Spleen (tissue), 13 donors: ENCODE measurements around the gene ARFGEF3. TPM values are rescaled to one million over a fixed set of nuclear protein-coding genes. Genes with fewer than 3 reads are reported as not detected.

Source experiments
- DNase-seq: peaks from one replicate; pipeline ENCODE4 v3.0.0-alpha.2; 2020
- H3K27ac ChIP-seq, 8 donors: fragments of 200-600 bp; sonication (generic) in 7 of 8; 1 replicate in 4 of 8; 2 replicates in 4 of 8; pipeline versions ENCODE4 v1.5.0 to v1.8.0; 2016 to 2021; ENCODE audit warnings: inconsistent platforms in 4 of 8, mild to moderate bottlenecking in 4 of 8, moderate library complexity in 1 of 8
- H3K27me3 ChIP-seq, 7 donors: fragments of 200-600 bp; sonication (generic) in 6 of 7; replicated peaks in 1 of 7; 1 replicate in 4 of 7; 2 replicates in 3 of 7; pipeline versions ENCODE4 v1.5.0 to v1.8.0; 2016 to 2021; ENCODE audit warnings: inconsistent platforms in 3 of 7, mild to moderate bottlenecking in 1 of 7
- H3K36me3 ChIP-seq, 6 donors: fragments of 200-600 bp; sonication (generic) in 5 of 6; 1 replicate in 4 of 6; 2 replicates in 2 of 6; pipeline versions ENCODE4 v1.5.0 to v1.8.0; 2016 to 2021; ENCODE audit warnings: inconsistent platforms in 2 of 6
- H3K4me1 ChIP-seq, 6 donors: fragments of 200-600 bp; sonication (generic) in 5 of 6; 1 replicate in 3 of 6; 2 replicates in 3 of 6; pipeline versions ENCODE4 v1.5.0 to v1.8.0; 2016 to 2021; ENCODE audit warnings: inconsistent platforms in 3 of 6
- H3K4me3 ChIP-seq, 8 donors: fragments of 200-600 bp; sonication (generic) in 7 of 8; 1 replicate in 4 of 8; 2 replicates in 4 of 8; pipeline versions ENCODE4 v1.5.0 to v1.8.0; 2016 to 2021; ENCODE audit warnings: inconsistent platforms in 4 of 8, mild to moderate bottlenecking in 4 of 8, moderate library complexity in 2 of 8
- H3K9me3 ChIP-seq, 8 donors: fragments of 200-600 bp; sonication (generic) in 7 of 8; 1 replicate in 4 of 8; 2 replicates in 4 of 8; pipeline versions ENCODE4 v1.5.0 to v1.8.0; 2016 to 2021; ENCODE audit warnings: inconsistent platforms in 4 of 8
- CTCF ChIP-seq, 11 experiments: fragments of 200-600 bp in 7 of 11; fragments of 450-650 bp in 4 of 11; sonication (generic) in 4 of 11; IDR thresholded peaks in 8 of 11; conservative IDR thresholded peaks in 3 of 11; 1 replicate in 7 of 11; 2 replicates in 4 of 11; pipeline versions ENCODE4 v1.4.0 to v1.8.0; 2016 to 2021; ENCODE audit warnings: antibody characterized with exemption in 11 of 11, inconsistent platforms in 4 of 11, mild to moderate bottlenecking in 1 of 11
- POLR2A ChIP-seq, 3 donors: fragments of 450-650 bp; IDR thresholded peaks; one replicate each; pipeline ENCODE4 v1.5.1; 2017; ENCODE audit warnings: antibody characterized with exemption in 3 of 3, mild to moderate bottlenecking in 1 of 3
- POLR2AphosphoS5 ChIP-seq, 3 donors: sonication (generic); formaldehyde crosslinking; IDR thresholded peaks; one replicate each; pipeline ENCODE4 v1.5.1; 2017; ENCODE audit warnings: antibody characterized with exemption in 3 of 3
- WGBS, 5 donors: extraction: QIAGEN DNeasy Blood & Tissue Kit in 3 of 5; methylation state at CpG; one replicate each; pipeline versions ENCODE4 v1.1.5 to v1.1.7; 2013 to 2018; 5-methylcytosine and 5-hydroxymethylcytosine counted together
- intact Hi-C: fragments of 100-400 bp; cut with DNase I; formaldehyde crosslinking; loops from one replicate; pipeline ENCODE4 v1.15.0; 2023; ENCODE audit warnings: low total_unique reads
- long read RNA-seq, 2 donors: transcript quantifications; one replicate each; lab custom pipeline, GENCODE V29; 2026
- polyA plus RNA-seq, 3 donors: library from polyadenylated mRNA; stranded (reverse); fragments of 200-250 nt; gene quantifications; one replicate each; pipeline ENCODE4 v1.2.1, GENCODE V29; 2013
- total RNA-seq, 7 donors: library from RNA; depleted of rRNA in 3 of 7; stranded (reverse); fragments of >200 nt in 3 of 7; fragmentation: NEBNext Ultra II Directional in 4 of 7; extraction: Animal tissue kit (Norgen Biotek cat#: 25700) in 4 of 7; gene quantifications; one replicate each; pipeline versions ENCODE4 v1.1.0 to v1.2.1, GENCODE V29; 2016 to 2021
- donor health status: healthy with polysubstance abuse.
- donor health status: DM: no; HTN: no; CAD: no; lungs with moderate emphysema.
- donor health status: DM: no; HTN: no; CAD: no.
- donor health status: Bipolar disorder and iron deficiency.
- donor health status: healthy.
- donor health status: DM: no; HTN: no; CAD: no.
- donor health status: DM: yes; HTN: yes; CAD: no.

Gene ARFGEF3
- total RNA-seq (1 to 10 TPM; 1.6 to 3.1 (median 1.8) TPM), polyA plus RNA-seq (under 1 TPM; 0.09 to 0.19 (median 0.11) TPM)
- long read RNA-seq, donor 1, result 0 reads
- long read RNA-seq, donor 2, result 0 reads

GRCh38 chr6:138161338-138162110 lies at the start of gene ARFGEF3:
TSS of gene ARFGEF3 (plus strand) at chr6:138161939. CDS start at chr6:138162087, 148 bp downstream.
- intact Hi-C loops, result no loop called here
- DNase-seq, result peak; percentile 82

GRCh38 chr6:138113588-138114210 lies 48.0 kb upstream of the ARFGEF3 start:
- peaks cover 0 to 26% (median 3%) of the 10 kb centered on the region in 7 donors for H3K27me3 ChIP-seq
- H3K36me3 ChIP-seq, result no peaks in the 10 kb centered on the region
- no peak overlapping the region for H3K27ac ChIP-seq
- WGBS, 5 donors, result 58 to 93% (median 86%) methylated on average over 3 of the region's 3 CpGs
- DNase-seq, result no peak
- TF ChIP-seq POLR2AphosphoS5 (IDR thresholded peaks at IDR 0.05), result no peak
- TF ChIP-seq CTCF (IDR thresholded peaks at IDR 0.05 in 8 of 11, conservative IDR thresholded peaks at IDR 0.05 in 3 of 11), result no peak
- TF ChIP-seq POLR2A (IDR thresholded peaks at IDR 0.05), result no peak
- no peak overlapping the region for H3K4me3 ChIP-seq
- intact Hi-C loops, result loop anchor here (10.0 kb wide), 3 partner anchors 171 to 651 kb away; no protein-coding TSS in a partner anchor
- H3K4me1 ChIP-seq, result peaks cover 0 to 10% (median 2%) of the 10 kb centered on the region in 6 donors
- no peaks in the 10 kb centered on the region for H3K9me3 ChIP-seq

More at GRCh38 chr6:138161338-138162110, at the start of gene ARFGEF3:
- 1 to 3% (median 2%) methylated on average over 6 to 93 of the region's 93 CpGs for WGBS, 5 donors
- Histone ChIP-seq H3K27me3 (peaks cover 0 to 79% (median 40%) of the 10 kb centered on the region in 7 donors), H3K9me3 (no peaks in the 10 kb centered on the region), H3K4me1 (peaks cover 5 to 21% (median 18%) of the 10 kb centered on the region in 6 donors), H3K36me3 (no peaks in the 10 kb centered on the region), H3K4me3 (peak within 1 kb of the TSS; percentile 33 to 76 (median 58)), H3K27ac (peak within 1 kb of the TSS in 2 of 8 donors; percentile 9 to 41)
- TF ChIP-seq CTCF (IDR thresholded peaks at IDR 0.05 in 8 of 11, conservative IDR thresholded peaks at IDR 0.05 in 3 of 11) (no peak), POLR2AphosphoS5 (IDR thresholded peaks at IDR 0.05) (peak in 2 of 3 donors; percentile 46 to 58)

- Histone ChIP-seq H3K4me1 (peaks cover 0 to 10% (median 2%) of the 10 kb centered on the region in 6 donors), H3K27ac (no peak overlapping the region), H3K36me3 (no peaks in the 10 kb centered on the region), H3K4me3 (no peak overlapping the region), H3K9me3 (no peaks in the 10 kb centered on the region), H3K27me3 (peaks cover 0 to 21% (median 0%) of the 10 kb centered on the region in 7 donors)
- TF ChIP-seq POLR2AphosphoS5 (IDR thresholded peaks at IDR 0.05), result no peak
- no peak for TF ChIP-seq CTCF (IDR thresholded peaks at IDR 0.05 in 8 of 11, conservative IDR thresholded peaks at IDR 0.05 in 3 of 11)
- TF ChIP-seq POLR2A (IDR thresholded peaks at IDR 0.05), result no peak
- DNase-seq, result no peak
- 17 to 25% (median 23%) methylated on average over 7 of the region's 7 CpGs for WGBS, 5 donors
- intact Hi-C loops, result loop anchor here (5.0 to 10.0 kb wide), 4 partner anchors 170 to 650 kb away; no protein-coding TSS in a partner anchor
These were observed 46.5 kb upstream of the ARFGEF3 start for GRCh38 chr6:138115201-138115600.
